MCF 10A (cell line): Measurements from ENCODE around the gene OBSCN. TPM values are rescaled to one million over a fixed set of nuclear protein-coding genes. Genes with fewer than 3 reads are reported as not detected.

Experiments used
- BruUV-seq: library from RNA; stranded (reverse); fragments of 400-500 nt; replicated peaks from 2 replicates; lab custom pipeline; 2021; lab: Mats Ljungman, UMichigan
- CTCF ChIA-PET: fragments of 300-600 bp; sonication (Branson Sonifier 250); formaldehyde crosslinking; extraction: SDS; loops from one replicate; lab custom pipeline; 2021; ENCODE audit warnings: antibody characterized with exemption, inconsistent platforms; lab: Yijun Ruan, JAX
- POLR2A ChIA-PET: fragments of 300-600, 350-650 bp; sonication (Branson Sonifier 250); formaldehyde crosslinking; extraction: SDS; loops from one replicate; lab custom pipeline; 2020; ENCODE audit warnings: antibody characterized with exemption, inconsistent platforms; lab: Yijun Ruan, JAX
- DNase-seq: peaks from one replicate; pipeline ENCODE4 v3.0.0-alpha.2; 2018; ENCODE audit not compliant: unreplicated experiment
- H3K27ac Mint-ChIP-seq: one replicate; pipeline ENCODE4 v1.8.0; 2022; ENCODE audit warnings: mild to moderate bottlenecking, low read depth, mixed read lengths; ENCODE audit not compliant: unreplicated experiment
- H3K27me3 Mint-ChIP-seq: one replicate; pipeline ENCODE4 v1.8.0; 2022; ENCODE audit warnings: mixed read lengths; ENCODE audit not compliant: insufficient read depth, unreplicated experiment
- H3K36me3 Mint-ChIP-seq: one replicate; pipeline ENCODE4 v1.8.0; 2022; ENCODE audit warnings: mild to moderate bottlenecking, moderate library complexity, mixed read lengths; ENCODE audit not compliant: insufficient read depth, unreplicated experiment
- H3K4me1 Mint-ChIP-seq: one replicate; pipeline ENCODE4 v1.8.0; 2022; ENCODE audit warnings: mixed read lengths; ENCODE audit not compliant: insufficient read depth, unreplicated experiment
- H3K4me3 Mint-ChIP-seq: one replicate; pipeline ENCODE4 v1.8.0; 2022; ENCODE audit warnings: mild to moderate bottlenecking, moderate library complexity, mixed read lengths; ENCODE audit not compliant: unreplicated experiment
- H3K9me3 Mint-ChIP-seq: one replicate; pipeline ENCODE4 v1.8.0; 2022; ENCODE audit warnings: mixed read lengths; ENCODE audit not compliant: unreplicated experiment
- intact Hi-C: fragments of 100-400 bp; cut with micrococcal nuclease; formaldehyde crosslinking; loops from 2 replicates; pipeline ENCODE4 v1.14.1; 2022
- total RNA-seq: library from RNA; stranded (reverse); gene quantifications from 2 replicates; pipeline ENCODE4 v1.2.3, GENCODE V29; 2022
- TF ChIP-seq, protein P1 (sequence below): fragments of 200-600 bp; IDR thresholded peaks from one replicate; pipeline ENCODE4 v1.8.0; 2022; ENCODE audit warnings: antibody characterized with exemption, mild to moderate bottlenecking; ENCODE audit not compliant: unreplicated experiment

Gene OBSCN
- total RNA-seq, 1 experiment from 2014 or later, result 22.6 TPM

DNA sequence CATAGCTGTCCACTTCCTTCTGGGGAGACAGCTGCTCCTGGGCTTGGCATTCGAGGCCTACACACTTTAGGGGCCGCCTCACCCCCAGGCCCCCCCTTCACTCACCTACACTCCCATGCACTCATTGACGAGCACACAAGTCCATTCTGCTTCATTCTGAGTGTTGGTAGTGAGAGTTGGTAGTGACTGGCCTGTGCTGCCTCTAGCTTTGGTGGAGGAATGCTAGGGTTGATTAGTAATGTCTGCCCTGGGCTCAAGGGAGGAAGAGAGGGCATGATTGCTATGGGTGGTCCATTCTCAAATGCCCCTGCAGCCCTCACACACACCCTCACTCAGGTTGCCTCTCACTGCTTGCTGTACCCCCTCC is 168.4 kb downstream of the OBSCN start:
- peaks cover 21% of the 10 kb centered on the region for H3K4me1 Mint-ChIP-seq
- CTCF ChIA-PET, result interaction anchor here (1.0 kb wide), 1 partner anchor 80 kb away, joined by 3 read pairs; no protein-coding TSS in a partner anchor

DNA sequence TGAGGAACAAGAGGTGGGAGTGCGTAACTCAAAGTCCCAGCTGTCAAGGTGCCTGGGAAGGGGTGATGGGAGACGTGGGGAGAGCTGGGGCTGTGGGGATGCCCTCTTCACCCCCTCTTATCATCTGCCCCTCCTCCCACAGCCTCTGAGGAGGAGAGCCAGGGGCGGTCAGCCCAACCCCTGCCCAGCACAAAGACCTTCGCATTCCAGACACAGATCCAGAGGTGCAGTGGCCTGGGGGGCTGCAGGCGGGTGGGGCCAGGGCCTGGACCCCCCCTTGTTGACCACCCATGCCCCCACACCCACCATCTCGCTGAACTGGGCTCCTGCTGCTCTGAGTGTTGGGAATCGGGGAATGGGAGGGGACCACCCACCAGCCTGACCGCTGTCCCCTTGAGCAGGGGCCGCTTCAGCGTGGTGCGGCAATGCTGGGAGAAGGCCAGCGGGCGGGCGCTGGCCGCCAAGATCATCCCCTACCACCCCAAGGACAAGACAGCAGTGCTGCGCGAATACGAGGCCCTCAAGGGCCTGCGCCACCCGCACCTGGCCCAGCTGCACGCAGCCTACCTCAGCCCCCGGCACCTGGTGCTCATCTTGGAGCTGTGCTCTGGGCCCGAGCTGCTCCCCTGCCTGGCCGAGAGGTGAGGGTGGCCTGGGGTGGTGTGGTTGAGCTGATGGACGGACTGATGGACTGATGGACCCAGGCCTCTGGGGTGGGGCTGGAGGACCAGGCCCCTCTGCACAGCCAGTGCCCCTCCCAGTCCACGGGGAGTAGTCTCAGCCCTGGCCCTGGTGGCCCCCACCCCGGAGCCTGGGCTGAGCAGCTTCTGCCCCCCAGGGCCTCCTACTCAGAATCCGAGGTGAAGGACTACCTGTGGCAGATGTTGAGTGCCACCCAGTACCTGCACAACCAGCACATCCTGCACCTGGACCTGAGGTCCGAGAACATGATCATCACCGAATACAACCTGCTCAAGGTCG is 169.1 kb downstream of the OBSCN start:
- POLR2A ChIA-PET, result interaction anchor here (0.8 to 3.5 kb wide), 4 partner anchors 29 to 1056 kb away, joined by 3 to 21 read pairs (median 4); partner anchors contain the start of gene TRIM11
- no peak for DNase-seq
- Mint-ChIP-seq H3K27me3 (no peaks in the 10 kb centered on the region), H3K4me3 (peak overlapping the region; percentile 38), H3K4me1 (peaks cover 21% of the 10 kb centered on the region), H3K36me3 (no peaks in the 10 kb centered on the region), H3K27ac (no peak overlapping the region), H3K9me3 (no peaks in the 10 kb centered on the region)
- intact Hi-C loops, result loop anchor here (5.0 kb wide), 2 partner anchors 125 to 165 kb away; no protein-coding TSS in a partner anchor
- CTCF ChIA-PET, result interaction anchor here (0.7 to 1.0 kb wide), 2 partner anchors 78 to 79 kb away, joined by 3 to 7 read pairs; no protein-coding TSS in a partner anchor
- BruUV-seq, result no TSS peak
- TF ChIP-seq, protein P1, sequence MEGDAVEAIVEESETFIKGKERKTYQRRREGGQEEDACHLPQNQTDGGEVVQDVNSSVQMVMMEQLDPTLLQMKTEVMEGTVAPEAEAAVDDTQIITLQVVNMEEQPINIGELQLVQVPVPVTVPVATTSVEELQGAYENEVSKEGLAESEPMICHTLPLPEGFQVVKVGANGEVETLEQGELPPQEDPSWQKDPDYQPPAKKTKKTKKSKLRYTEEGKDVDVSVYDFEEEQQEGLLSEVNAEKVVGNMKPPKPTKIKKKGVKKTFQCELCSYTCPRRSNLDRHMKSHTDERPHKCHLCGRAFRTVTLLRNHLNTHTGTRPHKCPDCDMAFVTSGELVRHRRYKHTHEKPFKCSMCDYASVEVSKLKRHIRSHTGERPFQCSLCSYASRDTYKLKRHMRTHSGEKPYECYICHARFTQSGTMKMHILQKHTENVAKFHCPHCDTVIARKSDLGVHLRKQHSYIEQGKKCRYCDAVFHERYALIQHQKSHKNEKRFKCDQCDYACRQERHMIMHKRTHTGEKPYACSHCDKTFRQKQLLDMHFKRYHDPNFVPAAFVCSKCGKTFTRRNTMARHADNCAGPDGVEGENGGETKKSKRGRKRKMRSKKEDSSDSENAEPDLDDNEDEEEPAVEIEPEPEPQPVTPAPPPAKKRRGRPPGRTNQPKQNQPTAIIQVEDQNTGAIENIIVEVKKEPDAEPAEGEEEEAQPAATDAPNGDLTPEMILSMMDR, result no peak

More for the DNA sequence above, 168.4 kb downstream of the OBSCN start:
- no TSS peak for BruUV-seq
- H3K36me3 Mint-ChIP-seq, result no peaks in the 10 kb centered on the region
- TF ChIP-seq, protein P1, result no peak
- H3K27me3 Mint-ChIP-seq, result no peaks in the 10 kb centered on the region
- no peak overlapping the region for H3K4me3 Mint-ChIP-seq
- POLR2A ChIA-PET, result interaction anchor here (0.6 to 3.5 kb wide), 3 partner anchors 30 to 139 kb away, joined by 3 to 21 read pairs (median 5); partner anchors contain the start of gene TRIM11
- DNase-seq, result no peak
- intact Hi-C loops, result loop anchor here (5.0 kb wide), 2 partner anchors 126 to 164 kb away; no protein-coding TSS in a partner anchor
- no peaks in the 10 kb centered on the region for H3K9me3 Mint-ChIP-seq
- H3K27ac Mint-ChIP-seq, result no peak overlapping the region

GRCh38 chr1:228377664-228378089 is 169.8 kb downstream of the OBSCN start:
- Mint-ChIP-seq H3K36me3 (no peaks in the 10 kb centered on the region), H3K4me3 (peak overlapping the region; percentile 38), H3K27me3 (no peaks in the 10 kb centered on the region), H3K27ac (no peak overlapping the region), H3K9me3 (no peaks in the 10 kb centered on the region), H3K4me1 (peaks cover 21% of the 10 kb centered on the region)
- DNase-seq, result no peak
- TF ChIP-seq, protein P1, result no peak
- intact Hi-C loops, result loop anchor here (1.0 to 5.0 kb wide), 4 partner anchors 80 to 165 kb away; a partner anchor contains a TSS
- ChIA-PET CTCF (interaction anchor here (0.7 to 1.0 kb wide), 2 partner anchors 26 to 78 kb away, joined by 4 to 7 read pairs; no protein-coding TSS in a partner anchor), POLR2A (interaction anchor here (0.6 to 3.5 kb wide), 4 partner anchors 80 to 1057 kb away, joined by 3 to 21 read pairs (median 4); a partner anchor contains a TSS)
- no TSS peak for BruUV-seq
